ENCODE measurements around the gene FBRSL1. TPM values are rescaled to one million over a fixed set of nuclear protein-coding genes. Genes with fewer than 3 reads are reported as not detected.

The FBRSL1 gene
- total RNA-seq, 1 donor from 2014 or later = 96.1 TPM

DNA sequence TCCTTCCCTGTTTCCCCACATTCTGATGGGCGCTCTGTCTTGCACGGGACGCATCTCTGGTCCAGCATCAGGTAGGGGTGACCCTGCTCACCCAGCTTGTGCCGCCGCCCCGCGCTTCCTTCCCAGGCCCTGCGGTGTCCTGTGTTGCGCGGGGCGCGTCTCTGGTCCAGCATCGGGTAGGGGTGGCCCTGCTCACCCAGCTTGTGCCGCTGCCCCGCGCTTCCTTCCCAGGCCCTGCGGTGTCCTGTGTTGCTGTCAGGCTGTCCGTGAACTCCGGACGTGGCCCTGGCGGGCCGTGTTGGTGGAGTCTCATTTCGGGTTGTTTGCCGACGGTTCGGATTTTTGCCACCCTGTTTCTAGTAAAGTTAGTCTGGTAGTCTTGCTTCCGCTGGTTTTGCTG, 6.8 kb downstream of the FBRSL1 start:
- no peak overlapping the region for H3K4me3 Mint-ChIP-seq
- H3K27me3 Mint-ChIP-seq = no peaks in the 10 kb centered on the region
- H3K9me3 Mint-ChIP-seq = no peaks in the 10 kb centered on the region
- no peak for DNase-seq
- H3K36me3 Mint-ChIP-seq (ENCODE audit: low read depth) = peaks cover 4% of the 10 kb centered on the region
- H3K4me1 Mint-ChIP-seq = peaks cover 17% of the 10 kb centered on the region
- intact Hi-C loops (cut with micrococcal nuclease) = no loop called here
- no peak overlapping the region for H3K27ac Mint-ChIP-seq

DNA sequence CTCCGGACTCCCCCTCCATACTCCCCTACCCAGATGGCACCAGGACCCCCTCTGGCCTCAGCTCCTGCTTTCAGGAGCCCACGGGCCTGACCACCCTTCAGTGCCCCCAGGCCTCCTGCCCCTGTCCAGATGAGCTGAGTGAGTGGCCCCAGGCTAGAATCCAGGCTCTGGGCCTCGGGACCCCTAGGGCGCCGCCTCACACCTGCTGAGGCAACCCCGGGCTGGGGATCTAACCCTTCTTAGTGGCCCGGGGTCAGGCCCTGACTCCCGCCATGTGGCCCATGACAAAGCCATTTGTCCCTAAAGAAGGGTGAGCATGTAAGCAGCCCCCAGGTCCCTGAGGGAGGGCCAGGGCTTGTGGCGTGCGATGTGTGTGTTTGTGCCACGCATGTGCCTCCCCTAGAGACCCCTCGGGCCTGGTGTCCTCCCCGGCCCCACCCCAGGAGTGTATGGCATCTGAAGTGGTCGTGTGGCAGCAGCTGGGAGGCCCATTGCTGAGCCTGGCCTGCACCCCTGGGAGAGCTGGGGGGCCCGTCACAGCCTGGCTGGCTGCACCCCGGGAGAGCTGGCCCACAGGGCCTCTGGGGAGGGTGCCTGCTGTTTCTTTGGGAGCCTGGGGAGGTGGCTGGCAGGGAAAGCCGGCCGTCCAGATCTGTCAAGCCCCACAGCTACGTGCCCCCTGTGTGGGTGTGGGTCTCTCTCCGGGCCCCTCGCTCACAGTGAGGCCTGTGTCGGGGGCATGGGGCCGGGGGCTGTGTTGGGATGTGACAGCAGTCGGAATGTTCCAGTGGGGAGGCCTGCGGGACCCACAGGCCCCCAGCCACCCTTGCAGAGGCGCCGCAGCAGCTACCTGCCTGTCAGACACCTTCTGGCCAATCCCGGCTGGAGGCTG, 7.8 kb downstream of the FBRSL1 start:
- intact Hi-C loops (cut with micrococcal nuclease) = no loop called here
- no peaks in the 10 kb centered on the region for H3K9me3 Mint-ChIP-seq
- H3K27me3 Mint-ChIP-seq = no peaks in the 10 kb centered on the region
- no peak for DNase-seq
- peaks cover 10% of the 10 kb centered on the region for H3K4me1 Mint-ChIP-seq
- no peaks in the 10 kb centered on the region for H3K36me3 Mint-ChIP-seq (ENCODE audit: low read depth)
- H3K4me3 Mint-ChIP-seq = no peak overlapping the region
- no peak overlapping the region for H3K27ac Mint-ChIP-seq

DNA sequence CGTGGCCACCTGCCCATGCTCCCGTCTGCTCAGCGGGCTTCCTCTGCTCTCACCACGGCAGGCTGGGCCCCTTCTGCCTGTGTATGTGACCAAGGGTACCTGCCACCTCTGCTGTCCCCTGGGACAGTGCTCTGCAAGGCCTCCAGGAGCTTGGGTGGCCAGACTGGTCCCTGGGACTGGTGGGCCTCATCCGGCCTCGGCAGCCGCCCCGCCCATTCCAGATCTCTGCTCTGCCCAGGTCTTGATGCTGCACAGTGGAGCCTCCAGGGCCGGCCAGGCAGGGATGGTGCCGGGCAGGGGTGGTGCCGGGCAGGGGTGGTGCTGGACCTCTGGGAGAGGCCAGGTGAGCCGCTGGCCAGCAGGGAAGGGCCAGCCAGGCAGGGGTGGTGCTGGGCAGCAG, 9.0 kb downstream of the FBRSL1 start:
- DNase-seq = no peak
- H3K9me3 Mint-ChIP-seq = no peaks in the 10 kb centered on the region
- H3K27ac Mint-ChIP-seq = no peak overlapping the region
- H3K27me3 Mint-ChIP-seq = no peaks in the 10 kb centered on the region
- H3K4me3 Mint-ChIP-seq = no peak overlapping the region
- H3K4me1 Mint-ChIP-seq = peaks cover 8% of the 10 kb centered on the region
- intact Hi-C loops (cut with micrococcal nuclease) = no loop called here
- no peaks in the 10 kb centered on the region for H3K36me3 Mint-ChIP-seq (ENCODE audit: low read depth)

DNA sequence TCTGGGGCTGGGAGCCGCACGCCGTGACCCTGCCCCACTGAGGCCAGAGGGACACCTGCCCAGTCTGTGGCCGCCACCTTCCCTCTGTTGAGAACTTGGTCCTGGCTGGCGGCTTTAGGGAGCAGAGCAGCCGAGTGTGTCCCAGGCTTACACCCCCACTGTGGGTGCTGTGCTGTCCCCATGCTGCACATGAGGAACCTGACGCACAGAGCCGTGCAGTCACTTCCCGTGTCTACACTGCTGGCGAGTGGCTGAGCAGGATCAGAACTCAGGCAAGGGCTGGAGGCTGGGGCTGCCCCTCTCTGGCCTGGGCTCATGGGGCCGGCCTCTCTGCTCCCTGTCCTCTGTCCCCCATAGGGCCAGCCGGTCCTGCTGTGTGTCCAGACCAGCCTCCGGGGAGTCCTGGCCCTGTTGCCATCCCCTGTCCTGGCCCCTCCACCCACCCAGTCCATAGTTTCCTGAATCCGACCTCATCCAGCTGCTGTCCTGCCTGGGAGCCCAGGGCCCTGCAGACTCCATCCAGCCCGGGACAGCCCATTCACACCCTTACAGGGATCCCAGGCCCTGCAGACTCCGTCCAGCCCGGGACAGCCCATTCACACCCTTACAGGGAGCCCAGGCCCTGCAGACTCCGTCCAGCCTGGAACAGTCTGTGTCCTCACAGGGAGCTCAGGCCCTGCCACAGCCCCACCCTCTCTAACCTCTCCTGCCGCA, 10.3 kb downstream of the FBRSL1 start:
- Mint-ChIP-seq H3K27ac (no peak overlapping the region), H3K9me3 (no peaks in the 10 kb centered on the region), H3K36me3 (ENCODE audit: low read depth) (no peaks in the 10 kb centered on the region), H3K4me1 (peaks cover 8% of the 10 kb centered on the region), H3K4me3 (no peak overlapping the region), H3K27me3 (no peaks in the 10 kb centered on the region)
- intact Hi-C loops (cut with micrococcal nuclease) = no loop called here
- no peak for DNase-seq

DNA sequence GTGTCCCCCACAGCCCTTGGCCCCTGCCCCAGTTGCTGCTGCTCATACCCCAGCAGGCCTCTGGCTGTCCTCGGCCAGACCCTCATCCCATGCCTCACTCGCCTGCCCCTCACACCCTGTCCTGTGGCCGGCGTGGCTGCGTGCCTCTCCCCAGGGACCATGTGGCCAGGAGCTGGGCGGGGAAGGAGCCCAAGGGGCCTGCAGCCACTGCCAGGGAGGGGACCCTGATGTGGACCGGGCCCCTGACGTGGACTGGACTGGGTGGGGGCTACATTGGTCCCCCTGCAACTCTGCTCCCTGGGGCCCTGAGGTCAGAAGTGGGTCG, 10.9 kb downstream of the FBRSL1 start:
- Mint-ChIP-seq H3K9me3 (no peaks in the 10 kb centered on the region), H3K4me1 (peaks cover 11% of the 10 kb centered on the region), H3K36me3 (ENCODE audit: low read depth) (no peaks in the 10 kb centered on the region), H3K4me3 (no peak overlapping the region), H3K27me3 (no peaks in the 10 kb centered on the region), H3K27ac (no peak overlapping the region)
- intact Hi-C loops (cut with micrococcal nuclease) = no loop called here
- DNase-seq = no peak

DNA sequence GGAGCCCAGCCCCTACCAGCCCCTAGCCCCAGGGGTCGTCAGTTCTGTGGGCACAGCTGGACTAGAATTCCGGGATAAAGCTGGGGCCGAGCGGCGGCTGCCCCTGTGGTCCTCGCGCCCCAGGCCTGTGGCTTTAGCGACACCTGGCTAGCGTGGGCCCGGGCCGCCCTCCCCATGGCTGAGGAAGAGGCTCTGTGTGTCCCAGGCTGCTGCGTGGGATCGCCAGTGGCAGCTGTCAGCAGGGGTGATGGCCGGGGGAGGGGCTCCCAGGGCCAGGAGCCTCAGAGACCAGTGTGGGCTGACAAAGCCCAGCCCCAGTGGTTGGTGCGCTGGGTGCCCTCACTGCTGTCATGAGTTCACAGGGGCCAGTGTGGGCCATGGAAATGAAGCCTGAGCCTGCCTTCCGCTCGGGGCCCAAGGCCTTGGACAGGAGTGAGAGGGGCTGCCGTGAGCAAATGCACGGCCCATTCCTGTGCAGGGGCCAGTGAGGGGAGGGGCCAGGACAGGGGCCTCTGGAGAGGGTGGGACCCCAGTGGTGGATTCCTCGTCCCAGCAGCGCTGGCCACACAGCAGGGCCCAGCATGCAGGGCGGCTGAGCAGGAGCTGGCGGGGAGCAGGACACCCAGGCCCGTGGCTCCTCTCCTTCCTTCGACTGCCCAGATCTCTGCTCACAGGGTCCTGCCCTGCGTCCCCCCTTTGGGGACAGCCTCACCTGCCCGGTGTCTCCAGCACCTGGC, 11.4 kb downstream of the FBRSL1 start:
- Mint-ChIP-seq H3K9me3 (no peaks in the 10 kb centered on the region), H3K36me3 (ENCODE audit: low read depth) (no peaks in the 10 kb centered on the region), H3K27me3 (no peaks in the 10 kb centered on the region), H3K4me1 (peaks cover 16% of the 10 kb centered on the region), H3K4me3 (no peak overlapping the region), H3K27ac (no peak overlapping the region)
- intact Hi-C loops (cut with micrococcal nuclease) = no loop called here
- DNase-seq = no peak

DNA sequence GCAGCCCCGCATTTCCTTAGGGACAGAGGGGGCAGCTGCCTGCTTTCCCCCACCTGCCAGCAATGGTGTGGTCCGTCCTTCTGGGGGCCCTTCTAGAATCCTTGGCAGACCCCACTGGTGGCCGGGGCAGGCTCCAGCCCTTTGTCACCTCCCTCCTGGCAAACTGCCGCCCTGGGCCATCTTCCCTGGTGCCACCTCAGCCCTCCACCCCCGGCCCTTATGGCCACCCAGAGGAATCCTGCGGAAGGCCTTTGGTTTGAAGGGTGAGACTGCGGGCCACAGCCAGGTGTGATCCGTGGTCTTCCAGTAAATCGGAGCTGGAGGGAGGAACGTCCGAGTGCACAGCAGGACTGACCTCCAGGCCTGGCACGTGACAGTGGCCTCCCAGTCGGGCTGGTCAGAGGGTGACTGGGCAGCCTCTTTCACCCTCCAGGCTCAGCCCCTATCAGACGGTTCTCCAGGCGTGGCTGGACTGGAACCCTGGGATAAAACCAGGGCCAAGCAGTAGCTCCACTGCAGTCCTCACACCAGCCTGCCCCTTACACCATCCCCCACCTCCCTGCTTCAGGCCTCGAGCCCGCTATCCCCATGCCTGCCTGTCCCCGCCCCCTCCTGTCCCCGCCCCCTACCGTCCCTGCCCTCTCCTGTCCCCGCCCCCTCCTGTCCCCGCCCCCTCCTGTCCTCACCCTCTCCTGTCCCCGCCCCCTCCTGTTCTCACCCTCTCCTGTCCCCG, 12.4 kb downstream of the FBRSL1 start:
- H3K27me3 Mint-ChIP-seq = no peaks in the 10 kb centered on the region
- no peaks in the 10 kb centered on the region for H3K9me3 Mint-ChIP-seq
- no peak overlapping the region for H3K27ac Mint-ChIP-seq
- H3K4me1 Mint-ChIP-seq = peaks cover 18% of the 10 kb centered on the region
- DNase-seq = no peak
- H3K36me3 Mint-ChIP-seq (ENCODE audit: low read depth) = no peaks in the 10 kb centered on the region
- no peak overlapping the region for H3K4me3 Mint-ChIP-seq
- intact Hi-C loops (cut with micrococcal nuclease) = no loop called here

DNA sequence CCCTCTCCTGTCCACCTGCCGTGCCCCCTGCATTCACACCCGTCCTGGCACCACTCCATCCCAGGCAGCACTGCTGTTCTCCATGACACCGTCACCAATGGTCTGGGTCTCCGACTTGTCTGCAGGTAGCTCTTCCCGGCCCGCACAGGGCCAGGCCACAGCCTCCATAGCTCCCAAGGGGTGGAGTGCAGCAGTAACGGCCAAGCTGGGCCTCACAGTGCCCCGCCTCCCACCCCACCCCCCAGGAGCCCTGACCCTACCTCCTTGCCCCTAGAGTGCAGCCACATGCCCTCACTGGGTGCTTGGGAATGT, 12.9 kb downstream of the FBRSL1 start:
- H3K4me1 Mint-ChIP-seq = peaks cover 18% of the 10 kb centered on the region
- no peaks in the 10 kb centered on the region for H3K27me3 Mint-ChIP-seq
- DNase-seq = no peak
- H3K27ac Mint-ChIP-seq = no peak overlapping the region
- no peak overlapping the region for H3K4me3 Mint-ChIP-seq
- no peaks in the 10 kb centered on the region for H3K36me3 Mint-ChIP-seq (ENCODE audit: low read depth)
- intact Hi-C loops (cut with micrococcal nuclease) = no loop called here
- no peaks in the 10 kb centered on the region for H3K9me3 Mint-ChIP-seq

DNA sequence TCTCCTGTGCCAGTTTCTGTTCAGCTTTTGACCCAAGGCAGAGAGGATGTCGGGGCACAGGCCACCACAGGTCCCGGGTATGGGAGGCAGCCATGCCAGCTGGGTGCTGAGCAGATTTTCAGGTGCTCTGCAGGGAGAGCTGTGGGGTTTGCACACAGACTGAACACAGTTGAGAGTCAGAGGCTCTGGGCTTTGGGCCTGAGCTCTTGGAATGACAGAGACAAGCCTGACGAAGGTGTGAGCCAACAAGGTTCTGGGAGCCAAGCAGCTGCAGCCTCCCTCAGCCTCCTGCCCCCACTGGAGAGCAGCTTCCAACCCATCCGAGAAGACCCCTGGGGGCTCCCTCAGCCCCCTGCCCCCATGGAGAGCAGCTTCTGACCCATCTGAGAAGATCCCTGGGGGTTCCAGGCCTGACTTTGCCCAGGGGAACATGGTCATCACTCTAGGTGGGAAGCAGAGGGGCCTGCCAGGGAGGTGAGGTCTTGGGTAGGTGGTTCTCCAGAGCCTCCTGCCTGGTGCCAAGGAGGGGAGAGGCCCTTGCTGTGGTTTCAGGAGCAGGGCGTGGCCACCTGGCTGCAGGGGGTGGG, 13.8 kb downstream of the FBRSL1 start:
- no peaks in the 10 kb centered on the region for H3K36me3 Mint-ChIP-seq (ENCODE audit: low read depth)
- DNase-seq = no peak
- no peaks in the 10 kb centered on the region for H3K9me3 Mint-ChIP-seq
- intact Hi-C loops (cut with micrococcal nuclease) = no loop called here
- no peak overlapping the region for H3K4me3 Mint-ChIP-seq
- H3K27ac Mint-ChIP-seq = no peak overlapping the region
- H3K27me3 Mint-ChIP-seq = no peaks in the 10 kb centered on the region
- H3K4me1 Mint-ChIP-seq = peaks cover 18% of the 10 kb centered on the region

DNA sequence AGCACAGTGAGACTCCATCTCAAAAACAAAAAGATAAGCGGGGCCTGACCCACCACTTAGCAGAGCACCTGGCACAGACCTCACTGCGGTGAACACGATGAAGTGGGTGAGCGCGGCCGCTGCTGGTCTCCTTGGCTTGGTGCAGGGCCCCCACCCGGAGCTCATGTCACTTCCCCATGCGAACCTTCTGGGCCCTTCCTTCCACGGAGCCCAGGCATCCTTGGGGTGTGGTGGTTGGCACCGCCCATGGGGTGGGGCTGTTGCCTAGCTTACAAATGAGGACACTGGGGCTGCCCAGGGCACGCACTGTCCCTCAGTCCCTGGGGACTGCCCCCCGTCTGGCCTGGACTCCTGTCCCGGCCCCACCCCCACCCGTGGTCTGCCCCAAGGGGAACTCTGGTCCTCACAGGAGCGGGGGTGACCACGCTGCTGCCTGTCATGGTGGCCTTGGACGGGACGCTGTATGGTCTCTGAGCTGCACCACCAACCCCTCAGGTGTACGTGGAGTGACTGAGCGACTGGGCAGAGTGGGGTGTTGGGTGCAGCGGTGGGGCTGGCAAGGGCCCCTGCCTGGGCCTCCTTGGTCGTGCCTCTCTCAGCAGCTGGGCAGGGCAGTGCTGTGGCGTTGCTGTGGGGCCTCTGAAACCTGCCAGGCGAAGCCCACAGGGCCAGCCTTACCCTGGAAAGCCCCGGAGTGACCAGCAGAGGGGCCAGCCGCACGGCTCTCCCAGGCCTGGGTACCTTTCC, 15.3 kb downstream of the FBRSL1 start:
- no peaks in the 10 kb centered on the region for H3K27me3 Mint-ChIP-seq
- peaks cover 18% of the 10 kb centered on the region for H3K4me1 Mint-ChIP-seq

DNA sequence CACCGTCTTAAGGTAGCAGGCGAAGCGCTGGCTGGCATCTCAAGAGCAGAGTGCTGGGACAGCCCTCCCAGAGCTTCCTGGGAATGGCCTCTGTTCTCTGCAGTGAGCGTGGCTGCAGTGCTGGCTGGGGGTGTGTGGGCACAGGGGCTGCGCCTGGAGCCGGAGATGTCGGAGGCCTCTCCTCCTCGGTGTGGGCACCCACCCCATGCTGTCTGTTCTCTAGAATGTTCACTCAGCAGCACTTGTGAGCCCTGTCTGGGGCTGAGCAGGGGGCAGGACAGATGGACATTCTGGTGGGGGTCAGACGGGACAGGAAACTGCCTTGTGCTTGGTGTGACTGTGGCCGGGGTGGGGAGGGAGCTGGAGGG, 15.9 kb downstream of the FBRSL1 start:
- no peaks in the 10 kb centered on the region for H3K9me3 Mint-ChIP-seq
- no peak overlapping the region for H3K27ac Mint-ChIP-seq
- no peaks in the 10 kb centered on the region for H3K36me3 Mint-ChIP-seq (ENCODE audit: low read depth)
- H3K4me3 Mint-ChIP-seq = no peak overlapping the region
- intact Hi-C loops (cut with micrococcal nuclease) = no loop called here
- DNase-seq = no peak
- H3K27me3 Mint-ChIP-seq = no peaks in the 10 kb centered on the region
- H3K4me1 Mint-ChIP-seq = peaks cover 18% of the 10 kb centered on the region

More for the DNA sequence above, 15.3 kb downstream of the FBRSL1 start:
- H3K4me3 Mint-ChIP-seq = no peak overlapping the region
- no peaks in the 10 kb centered on the region for H3K36me3 Mint-ChIP-seq (ENCODE audit: low read depth)
- no peaks in the 10 kb centered on the region for H3K9me3 Mint-ChIP-seq
- peak overlapping the region; percentile 56 for H3K27ac Mint-ChIP-seq
- intact Hi-C loops (cut with micrococcal nuclease) = no loop called here
- no peak for DNase-seq

DNA sequence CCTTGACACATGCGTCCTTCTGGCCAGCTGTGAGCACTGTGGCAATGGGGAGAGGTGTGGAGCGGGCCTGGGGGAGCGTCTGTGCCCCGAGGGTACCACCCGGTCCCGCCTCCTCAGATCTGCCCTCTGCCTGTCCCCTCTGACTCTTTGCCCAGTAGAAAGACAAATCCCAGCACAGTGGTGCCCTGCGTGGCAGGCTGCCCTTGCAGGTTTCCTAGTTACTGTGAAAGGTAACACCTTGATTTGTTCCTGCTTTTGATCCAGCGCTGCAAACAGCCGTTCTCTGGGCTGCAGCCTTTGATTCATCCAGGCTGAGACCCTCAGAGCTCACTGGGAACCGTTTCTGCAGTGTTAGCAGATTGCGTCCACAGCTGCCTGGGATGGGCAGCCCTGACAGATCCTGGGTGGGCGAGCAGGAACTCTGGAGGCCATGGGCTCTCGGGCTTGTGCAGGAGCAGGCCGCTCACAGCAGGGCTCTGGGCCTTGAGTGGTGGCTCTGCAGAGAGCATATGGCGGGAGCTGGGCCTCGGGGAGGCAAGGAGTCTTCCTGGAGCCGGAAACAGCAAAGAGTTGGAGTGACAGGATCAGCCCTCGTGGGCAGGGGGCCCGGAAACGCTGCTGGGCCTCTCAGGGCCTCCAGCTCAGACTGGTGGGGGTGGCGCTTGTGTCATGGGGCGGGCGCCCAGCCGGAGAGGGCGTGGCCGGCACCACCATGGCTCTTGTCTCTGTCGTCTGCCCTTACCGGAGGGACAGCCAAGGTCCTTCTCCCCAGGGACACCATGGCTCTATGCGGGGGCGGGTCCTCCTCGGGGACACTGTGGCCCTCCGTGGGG, 16.6 kb downstream of the FBRSL1 start:
- no peaks in the 10 kb centered on the region for H3K36me3 Mint-ChIP-seq (ENCODE audit: low read depth)

More for the DNA sequence above, 16.6 kb downstream of the FBRSL1 start:
- Mint-ChIP-seq H3K27ac (peak overlapping the region; percentile 59), H3K4me3 (peak overlapping the region; percentile 49), H3K9me3 (no peaks in the 10 kb centered on the region), H3K27me3 (no peaks in the 10 kb centered on the region), H3K4me1 (peaks cover 18% of the 10 kb centered on the region)
- intact Hi-C loops (cut with micrococcal nuclease) = no loop called here
- peak; percentile 93 for DNase-seq

Measured in activated CD4-positive, alpha-beta T cell treated with anti-CD3 and anti-CD28 coated beads, Interleukin-2, amount 10 ng/mL, durations not matched to agents 24 days and 14 days (primary cell).